ENCODE data around the gene PHKG2. TPM values are rescaled to one million over a fixed set of nuclear protein-coding genes. Genes with fewer than 3 reads are reported as not detected.

Gene PHKG2
- polyA plus RNA-seq, 12 donors: 9.1 to 21.2 (median 11.3) TPM; not detected in 2

DNA sequence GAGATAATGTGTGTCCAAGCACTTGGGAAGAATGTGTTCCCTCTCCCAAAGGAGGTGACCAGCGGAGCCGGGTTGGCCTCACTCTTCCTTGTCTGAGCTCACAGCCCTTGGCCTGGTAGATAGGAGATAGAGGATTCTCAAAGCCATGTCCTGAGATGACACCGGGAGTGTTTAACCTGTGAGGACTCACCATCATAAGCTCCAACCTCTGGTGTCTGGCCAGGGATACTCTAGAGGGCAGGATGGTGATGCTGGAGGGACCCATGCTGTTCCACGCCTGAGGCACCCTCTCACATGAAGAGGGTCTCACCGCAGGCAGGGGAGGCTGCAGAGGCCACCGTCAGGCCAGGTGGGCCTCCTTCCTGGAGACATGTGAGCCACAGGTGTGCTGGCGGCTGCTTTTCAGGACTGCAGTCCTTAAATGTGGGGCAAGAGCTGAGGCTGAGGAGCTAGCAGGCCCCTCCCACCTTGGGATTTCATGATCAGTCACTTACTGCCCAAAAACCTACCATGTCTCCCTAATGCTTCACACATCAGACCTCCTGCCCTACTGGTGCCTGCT is 45.4 kb downstream of the PHKG2 start:
- DNase-seq: no peak

DNA sequence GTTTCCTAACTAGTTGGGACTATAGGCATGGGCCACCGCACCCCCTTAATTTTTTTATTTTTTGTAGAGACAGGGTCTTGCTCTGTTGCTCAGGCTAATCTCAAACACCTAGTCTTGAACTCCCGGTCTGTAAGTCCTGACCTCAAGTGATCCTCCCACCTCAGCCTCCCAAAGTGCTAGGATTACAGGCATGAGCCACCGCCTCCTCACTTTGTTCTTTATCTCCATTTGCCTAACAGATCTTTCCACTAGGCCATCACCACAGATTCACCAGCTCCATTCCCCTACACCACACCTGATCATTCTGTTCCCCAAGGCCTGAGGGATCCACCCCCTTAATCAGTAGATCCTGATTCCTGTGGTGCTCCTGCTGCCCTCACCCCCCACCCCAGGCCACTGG is 46.4 kb downstream of the PHKG2 start:
- no peak for DNase-seq

DNA sequence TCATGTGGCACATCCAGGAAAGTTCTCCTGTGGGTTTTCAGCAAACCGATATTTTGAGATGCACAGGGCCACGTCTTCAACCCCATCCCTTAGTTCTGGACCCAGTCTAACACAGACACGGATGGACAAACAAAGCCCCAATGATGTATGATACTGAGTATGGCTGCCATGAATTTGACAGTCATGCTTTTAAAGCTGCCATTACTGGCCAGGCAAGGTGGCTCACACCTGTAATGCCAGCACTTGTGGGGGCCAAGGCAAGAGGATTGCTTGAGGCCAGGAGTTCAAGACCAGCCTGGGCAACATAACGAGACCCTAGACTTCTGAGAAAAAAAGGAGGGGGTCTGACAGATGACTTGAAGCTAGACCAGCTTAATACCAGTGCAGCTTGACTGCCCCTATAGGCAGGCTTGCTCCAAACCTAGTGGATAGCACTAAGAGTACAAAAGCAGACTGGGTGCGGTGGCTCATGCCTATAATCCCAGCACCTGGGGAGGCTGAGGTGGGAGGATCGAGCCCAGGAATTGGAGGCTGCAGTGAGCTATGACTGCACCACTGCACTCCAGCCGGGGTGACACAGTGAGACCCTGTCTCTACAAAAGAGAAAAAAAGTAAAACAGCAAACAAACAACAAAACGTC is 49.6 kb downstream of the PHKG2 start:
- DNase-seq: no peak

Other genes with a start within 250 kb of the PHKG2 start
- gene ZNF768, start 221.9 kb upstream of the PHKG2 start, polyA plus RNA-seq (ENCODE audit: insufficient read length in 12 of 12): 10 to 100 TPM in 11 of 12 donors, not detected in 1; 19.9 to 32.9 (median 25.7) TPM
- 1 to 10 TPM in 11 of 12 donors, not detected in 1; 5.6 to 7.8 (median 6.5) TPM for gene ZNF747, start 213.6 kb upstream of the PHKG2 start, polyA plus RNA-seq (ENCODE audit: insufficient read length in 12 of 12)
- gene ZNF764, start 190.1 kb upstream of the PHKG2 start, polyA plus RNA-seq (ENCODE audit: insufficient read length in 12 of 12): 10 to 100 TPM in 1 of 12 donors, 1 to 10 TPM in 10, not detected in 1; 5.4 to 10.2 (median 6.5) TPM
- gene ZNF688, start 176.7 kb upstream of the PHKG2 start, polyA plus RNA-seq (ENCODE audit: insufficient read length in 12 of 12): 10 to 100 TPM in 4 of 12 donors, 1 to 10 TPM in 7, not detected in 1; 5.1 to 14.9 (median 8.7) TPM
- gene ZNF785, start 162.7 kb upstream of the PHKG2 start, polyA plus RNA-seq (ENCODE audit: insufficient read length in 12 of 12): 10 to 100 TPM in 8 of 12 donors, 1 to 10 TPM in 3, not detected in 1; 8.3 to 21.1 (median 11.0) TPM
- gene ZNF689, start 138.0 kb upstream of the PHKG2 start, polyA plus RNA-seq (ENCODE audit: insufficient read length in 12 of 12): 10 to 100 TPM in 1 of 12 donors, 1 to 10 TPM in 10, not detected in 1; 6.0 to 12.6 (median 7.5) TPM
- 10 to 100 TPM in 11 of 12 donors, not detected in 1; 17.1 to 42.4 (median 20.9) TPM for gene PRR14, start 97.5 kb upstream of the PHKG2 start, polyA plus RNA-seq (ENCODE audit: insufficient read length in 12 of 12)
- 10 to 100 TPM in 11 of 12 donors, not detected in 1; 24.5 to 99.6 (median 32.2) TPM for gene FBRS, start 90.0 kb upstream of the PHKG2 start, polyA plus RNA-seq (ENCODE audit: insufficient read length in 12 of 12)
- 10 to 100 TPM in 11 of 12 donors, not detected in 1; 18.5 to 46.5 (median 24.1) TPM for gene SRCAP, start 49.3 kb upstream of the PHKG2 start, polyA plus RNA-seq (ENCODE audit: insufficient read length in 12 of 12)
- 1 to 10 TPM in 9 of 12 donors, under 1 TPM in 1, not detected in 2; 0.94 to 3.9 (median 2.0) TPM for gene CFAP119, start 13.6 kb downstream of the PHKG2 start, polyA plus RNA-seq (ENCODE audit: insufficient read length in 12 of 12)
- gene RNF40, start 13.9 kb downstream of the PHKG2 start, polyA plus RNA-seq (ENCODE audit: insufficient read length in 12 of 12): 10 to 100 TPM in 11 of 12 donors, not detected in 1; 44.1 to 72.2 (median 52.7) TPM
- 10 to 100 TPM in 11 of 12 donors, not detected in 1; 11.7 to 15.9 (median 14.0) TPM for gene ZNF629, start 38.8 kb downstream of the PHKG2 start, polyA plus RNA-seq (ENCODE audit: insufficient read length in 12 of 12)
- 10 to 100 TPM in 11 of 12 donors, not detected in 1; 24.7 to 34.9 (median 27.2) TPM for gene BCL7C, start 145.7 kb downstream of the PHKG2 start, polyA plus RNA-seq (ENCODE audit: insufficient read length in 12 of 12)
- gene CTF1, start 148.2 kb downstream of the PHKG2 start, polyA plus RNA-seq (ENCODE audit: insufficient read length in 12 of 12): 10 to 100 TPM in 5 of 12 donors, 1 to 10 TPM in 5, not detected in 2; 8.7 to 15.7 (median 10.5) TPM
- gene FBXL19, start 175.1 kb downstream of the PHKG2 start, polyA plus RNA-seq (ENCODE audit: insufficient read length in 12 of 12): 10 to 100 TPM in 5 of 12 donors, 1 to 10 TPM in 6, not detected in 1; 5.3 to 29.1 (median 9.5) TPM
- 10 to 100 TPM in 3 of 12 donors, 1 to 10 TPM in 8, not detected in 1; 7.4 to 11.3 (median 8.8) TPM for gene ORAI3, start 200.6 kb downstream of the PHKG2 start, polyA plus RNA-seq (ENCODE audit: insufficient read length in 12 of 12)
- gene SETD1A, start 209.3 kb downstream of the PHKG2 start, polyA plus RNA-seq (ENCODE audit: insufficient read length in 12 of 12): 10 to 100 TPM in 9 of 12 donors, 1 to 10 TPM in 2, not detected in 1; 9.5 to 19.5 (median 11.0) TPM
- 10 to 100 TPM in 1 of 12 donors, 1 to 10 TPM in 10, not detected in 1; 6.9 to 16.3 (median 9.0) TPM for gene HSD3B7, start 236.8 kb downstream of the PHKG2 start, polyA plus RNA-seq (ENCODE audit: insufficient read length in 12 of 12)

Measured in muscle of arm (tissue), 12 donors.